ENCODE results near the gene CLDN16. TPM values are rescaled to one million over a fixed set of nuclear protein-coding genes. Genes with fewer than 3 reads are reported as not detected.

The CLDN16 gene
- total RNA-seq, 2 experiments from 2014 or later, result not detected

DNA sequence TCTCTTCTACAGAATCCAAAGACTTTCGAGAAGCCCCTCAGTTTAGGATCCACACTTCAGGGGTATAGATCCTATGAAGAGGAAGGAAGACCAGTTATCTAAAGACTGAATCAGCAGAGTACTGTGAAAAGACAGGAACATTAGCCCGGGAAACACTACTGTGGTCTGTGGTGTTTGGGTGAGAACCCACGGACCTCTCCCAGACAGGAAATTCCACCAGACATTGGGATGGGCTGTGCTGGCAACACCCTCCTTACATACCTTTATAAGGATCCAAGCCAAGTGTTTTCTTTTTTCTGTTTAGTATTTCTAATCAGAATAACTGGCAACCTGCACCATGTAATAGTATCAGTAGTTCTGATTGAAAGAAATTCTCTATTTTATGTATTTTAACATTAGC lies 47.7 kb downstream of the CLDN16 start:
- no peak overlapping the region for H3K4me3 Mint-ChIP-seq
- H3K4me1 Mint-ChIP-seq, result no peaks in the 10 kb centered on the region
- no peaks in the 10 kb centered on the region for H3K36me3 Mint-ChIP-seq
- no peak overlapping the region for H3K27ac Mint-ChIP-seq
- POLR2A ChIA-PET, result no interaction called here
- DNase-seq (no peak), ATAC-seq (ENCODE audit: low read depth) (no peak)
- H3K9me3 Mint-ChIP-seq, result peaks cover 5% of the 10 kb centered on the region
- H3K27me3 Mint-ChIP-seq, result peaks cover 22% of the 10 kb centered on the region

GRCh38 chr3:190436331-190436730 lies 48.4 kb downstream of the CLDN16 start:
- ATAC-seq (ENCODE audit: low read depth), result no peak
- no peak overlapping the region for H3K4me3 Mint-ChIP-seq
- H3K27ac Mint-ChIP-seq, result no peak overlapping the region
- H3K27me3 Mint-ChIP-seq, result peaks cover 22% of the 10 kb centered on the region
- DNase-seq, result no peak
- peaks cover 5% of the 10 kb centered on the region for H3K9me3 Mint-ChIP-seq
- POLR2A ChIA-PET, result no interaction called here
- H3K36me3 Mint-ChIP-seq, result no peaks in the 10 kb centered on the region
- H3K4me1 Mint-ChIP-seq, result no peaks in the 10 kb centered on the region

GRCh38 chr3:190442240-190442639 lies 54.3 kb downstream of the CLDN16 start:
- H3K27me3 Mint-ChIP-seq, result peaks cover 3% of the 10 kb centered on the region
- no peaks in the 10 kb centered on the region for H3K9me3 Mint-ChIP-seq
- DNase-seq, result no peak
- no peak for ATAC-seq (ENCODE audit: low read depth)
- no peak overlapping the region for H3K4me3 Mint-ChIP-seq
- POLR2A ChIA-PET, result no interaction called here
- H3K27ac Mint-ChIP-seq, result no peak overlapping the region
- H3K4me1 Mint-ChIP-seq, result no peaks in the 10 kb centered on the region
- H3K36me3 Mint-ChIP-seq, result no peaks in the 10 kb centered on the region

- Mint-ChIP-seq H3K4me1 (no peaks in the 10 kb centered on the region), H3K36me3 (no peaks in the 10 kb centered on the region), H3K4me3 (no peak overlapping the region), H3K9me3 (no peaks in the 10 kb centered on the region), H3K27ac (no peak overlapping the region), H3K27me3 (peaks cover 3% of the 10 kb centered on the region)
- no peak for DNase-seq
- ATAC-seq (ENCODE audit: low read depth), result no peak
- POLR2A ChIA-PET, result interaction anchor here (0.6 kb wide), 1 partner anchor 253 kb away, joined by 4 read pairs; no protein-coding TSS in a partner anchor
These were observed 55.3 kb downstream of the CLDN16 start for GRCh38 chr3:190443257-190443656.

DNA sequence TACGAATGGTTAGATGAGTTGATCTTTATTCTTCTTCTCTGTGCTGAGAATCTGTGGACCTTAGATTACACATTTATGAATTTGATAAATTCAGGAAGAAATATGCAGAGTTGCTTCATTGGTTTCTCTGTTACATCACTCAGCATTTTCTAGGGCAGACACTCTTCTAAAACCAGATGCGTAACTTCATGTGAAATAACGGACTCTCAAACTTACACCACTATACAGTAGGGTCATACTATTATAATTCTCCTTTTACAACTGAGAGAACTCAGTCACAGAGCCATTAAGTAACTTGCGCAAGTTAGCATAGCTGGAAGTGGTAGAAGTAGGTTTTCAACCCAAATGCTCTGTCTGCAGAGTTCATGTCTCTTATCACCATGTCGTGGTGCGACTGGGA lies 56.0 kb downstream of the CLDN16 start:
- DNase-seq (no peak), ATAC-seq (ENCODE audit: low read depth) (no peak)
- Mint-ChIP-seq H3K9me3 (no peaks in the 10 kb centered on the region), H3K4me1 (no peaks in the 10 kb centered on the region), H3K27me3 (peaks cover 3% of the 10 kb centered on the region), H3K4me3 (no peak overlapping the region), H3K36me3 (no peaks in the 10 kb centered on the region), H3K27ac (no peak overlapping the region)
- POLR2A ChIA-PET, result no interaction called here

DNA sequence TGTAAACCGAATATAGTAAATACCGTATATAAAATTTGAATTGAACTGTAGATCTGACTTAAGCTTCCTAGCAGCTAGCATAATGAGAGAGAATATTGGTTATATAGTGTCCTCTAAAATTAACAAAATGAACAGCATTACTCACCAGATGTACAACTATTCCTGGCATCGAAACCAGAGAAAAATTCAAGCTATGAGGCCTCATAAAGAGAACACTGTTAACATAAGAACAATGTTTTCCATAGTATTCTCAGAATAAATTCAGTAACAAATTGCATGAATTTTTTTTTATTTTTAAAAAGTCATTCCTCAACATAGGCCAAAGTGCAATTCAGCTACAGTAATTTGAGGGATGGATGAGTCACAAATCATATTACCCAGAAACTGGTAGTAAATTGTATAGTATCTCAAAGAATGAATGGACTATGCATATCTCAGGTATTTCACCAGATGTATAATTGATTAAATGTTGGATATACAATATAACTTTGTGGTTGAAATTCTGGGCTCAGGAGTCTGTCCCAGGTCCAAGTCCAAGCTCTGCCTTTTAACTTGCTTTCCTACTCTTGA lies 56.7 kb downstream of the CLDN16 start:
- no peak for DNase-seq
- Mint-ChIP-seq H3K4me1 (no peaks in the 10 kb centered on the region), H3K4me3 (no peak overlapping the region), H3K27me3 (peaks cover 3% of the 10 kb centered on the region), H3K27ac (no peak overlapping the region), H3K36me3 (no peaks in the 10 kb centered on the region), H3K9me3 (no peaks in the 10 kb centered on the region)
- POLR2A ChIA-PET, result no interaction called here
- ATAC-seq (ENCODE audit: low read depth), result no peak

GRCh38 chr3:190446573-190447279 lies 58.8 kb downstream of the CLDN16 start:
- H3K4me1 Mint-ChIP-seq, result no peaks in the 10 kb centered on the region
- no peaks in the 10 kb centered on the region for H3K36me3 Mint-ChIP-seq
- H3K9me3 Mint-ChIP-seq, result no peaks in the 10 kb centered on the region
- H3K27ac Mint-ChIP-seq, result no peak overlapping the region
- peaks cover 3% of the 10 kb centered on the region for H3K27me3 Mint-ChIP-seq
- DNase-seq (no peak), ATAC-seq (ENCODE audit: low read depth) (no peak)
- H3K4me3 Mint-ChIP-seq, result no peak overlapping the region
- POLR2A ChIA-PET, result no interaction called here

GRCh38 chr3:190448256-190448655 lies 60.3 kb downstream of the CLDN16 start:
- Mint-ChIP-seq H3K4me1 (no peaks in the 10 kb centered on the region), H3K9me3 (no peaks in the 10 kb centered on the region), H3K36me3 (no peaks in the 10 kb centered on the region), H3K27ac (no peak overlapping the region), H3K4me3 (no peak overlapping the region), H3K27me3 (no peaks in the 10 kb centered on the region)
- POLR2A ChIA-PET, result interaction anchor here (0.6 kb wide), 1 partner anchor 42 kb away, joined by 4 read pairs; no protein-coding TSS in a partner anchor
- no peak for ATAC-seq (ENCODE audit: low read depth)
- DNase-seq, result no peak

- DNase-seq (no peak), ATAC-seq (ENCODE audit: low read depth) (no peak)
- H3K9me3 Mint-ChIP-seq, result no peaks in the 10 kb centered on the region
- H3K4me1 Mint-ChIP-seq, result no peaks in the 10 kb centered on the region
- POLR2A ChIA-PET, result no interaction called here
- no peak within 1 kb of the TSS for H3K27ac Mint-ChIP-seq
- no peaks in the 10 kb centered on the region for H3K36me3 Mint-ChIP-seq
- H3K4me3 Mint-ChIP-seq, result no peak within 1 kb of the TSS
- H3K27me3 Mint-ChIP-seq, result peaks cover 4% of the 10 kb centered on the region
These were observed 61.8 kb downstream of the CLDN16 start, which contains the start of gene TMEM207 for GRCh38 chr3:190449801-190450200. TMEM207 (minus strand) TSS chr3:190449901; CDS start chr3:190449809, 92 bp downstream.

- no peak overlapping the region for H3K4me3 Mint-ChIP-seq
- peaks cover 10% of the 10 kb centered on the region for H3K27me3 Mint-ChIP-seq
- H3K9me3 Mint-ChIP-seq, result no peaks in the 10 kb centered on the region
- H3K4me1 Mint-ChIP-seq, result no peaks in the 10 kb centered on the region
- DNase-seq (no peak), ATAC-seq (ENCODE audit: low read depth) (no peak)
- no peaks in the 10 kb centered on the region for H3K36me3 Mint-ChIP-seq
- no peak overlapping the region for H3K27ac Mint-ChIP-seq
- POLR2A ChIA-PET, result no interaction called here
These were observed 67.9 kb downstream of the CLDN16 start for GRCh38 chr3:190455828-190456227.

DNA sequence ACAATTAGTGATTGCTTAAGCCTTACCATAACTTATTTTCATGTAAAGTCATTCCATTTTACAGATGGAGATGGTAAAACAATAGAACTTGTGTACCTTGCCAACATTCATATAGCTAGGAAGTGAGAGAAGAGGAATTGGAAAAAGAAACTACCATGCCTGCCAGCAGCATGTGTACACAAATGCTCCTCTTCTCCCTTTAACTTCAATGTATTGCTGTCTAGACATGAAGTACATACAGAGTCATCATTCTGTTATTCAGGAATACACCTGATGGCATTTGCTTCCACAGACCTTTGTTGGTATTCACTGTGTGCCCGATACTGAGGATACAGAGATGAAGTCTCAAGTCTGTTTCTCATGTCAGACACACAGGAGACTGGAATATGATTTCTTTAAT lies 68.8 kb downstream of the CLDN16 start:
- Mint-ChIP-seq H3K27ac (no peak overlapping the region), H3K9me3 (no peaks in the 10 kb centered on the region), H3K4me1 (no peaks in the 10 kb centered on the region), H3K4me3 (no peak overlapping the region), H3K27me3 (peaks cover 10% of the 10 kb centered on the region), H3K36me3 (no peaks in the 10 kb centered on the region)
- POLR2A ChIA-PET, result no interaction called here
- DNase-seq, result no peak
- no peak for ATAC-seq (ENCODE audit: low read depth)

DNA sequence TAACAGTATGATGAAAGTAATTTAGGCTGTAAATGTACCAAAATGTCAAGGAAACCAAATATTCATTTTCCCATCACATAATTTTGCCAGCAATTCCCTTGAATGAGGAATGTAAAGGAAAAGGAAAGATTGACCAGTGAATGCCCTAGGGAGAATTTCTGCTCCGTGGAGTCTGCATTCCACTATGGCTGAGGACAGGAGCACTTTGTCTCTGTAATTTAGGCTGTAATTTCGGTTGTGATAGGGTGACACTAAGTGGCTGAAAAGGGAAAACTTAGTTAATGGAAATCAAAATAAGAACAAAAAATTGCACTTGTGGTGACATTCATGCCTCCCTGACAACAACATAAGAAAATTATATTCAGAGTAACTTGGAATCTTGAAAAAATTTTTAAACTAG lies 70.1 kb downstream of the CLDN16 start:
- Mint-ChIP-seq H3K27ac (no peak overlapping the region), H3K4me3 (no peak overlapping the region), H3K27me3 (peaks cover 12% of the 10 kb centered on the region), H3K4me1 (no peaks in the 10 kb centered on the region), H3K9me3 (no peaks in the 10 kb centered on the region), H3K36me3 (no peaks in the 10 kb centered on the region)
- DNase-seq (no peak), ATAC-seq (ENCODE audit: low read depth) (no peak)
- POLR2A ChIA-PET, result no interaction called here

All from activated naive CD8-positive, alpha-beta T cell treated with anti-CD3 and anti-CD28 coated beads, Interleukin-2, amount 10 ng/mL, durations not matched to agents 7 days and 5 days (primary cell).